ENCODE data around the gene PTPN11. TPM values are rescaled to one million over a fixed set of nuclear protein-coding genes. Genes with fewer than 3 reads are reported as not detected.

PTPN11 gene
- total RNA-seq, 4 donors from 2014 or later: 61.6 to 88.0 (median 75.2) TPM

DNA sequence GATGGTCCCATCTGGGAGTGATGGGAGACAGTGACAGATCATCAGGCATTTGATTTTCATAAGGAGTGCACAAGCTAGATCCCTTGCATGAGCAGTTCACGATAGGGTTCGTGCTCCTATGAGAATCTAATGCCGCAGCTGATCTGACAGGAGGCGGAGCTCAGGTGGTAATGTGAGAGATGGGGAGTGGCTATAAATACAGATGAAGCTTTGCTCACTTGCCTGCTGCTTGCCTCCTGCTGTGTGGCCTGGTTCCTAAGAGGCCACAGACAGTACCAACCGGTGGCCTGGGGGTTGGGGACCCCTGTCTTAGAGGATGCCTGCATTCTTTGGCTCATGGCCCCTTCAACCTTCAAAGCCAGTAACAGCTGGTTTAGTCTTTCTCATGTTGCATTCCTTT lies 130.3 kb downstream of the PTPN11 start:
- WGBS, 2 donors: 71 to 80% methylated on average over 5 of the region's 5 CpGs
- TF ChIP-seq, protein P1, sequence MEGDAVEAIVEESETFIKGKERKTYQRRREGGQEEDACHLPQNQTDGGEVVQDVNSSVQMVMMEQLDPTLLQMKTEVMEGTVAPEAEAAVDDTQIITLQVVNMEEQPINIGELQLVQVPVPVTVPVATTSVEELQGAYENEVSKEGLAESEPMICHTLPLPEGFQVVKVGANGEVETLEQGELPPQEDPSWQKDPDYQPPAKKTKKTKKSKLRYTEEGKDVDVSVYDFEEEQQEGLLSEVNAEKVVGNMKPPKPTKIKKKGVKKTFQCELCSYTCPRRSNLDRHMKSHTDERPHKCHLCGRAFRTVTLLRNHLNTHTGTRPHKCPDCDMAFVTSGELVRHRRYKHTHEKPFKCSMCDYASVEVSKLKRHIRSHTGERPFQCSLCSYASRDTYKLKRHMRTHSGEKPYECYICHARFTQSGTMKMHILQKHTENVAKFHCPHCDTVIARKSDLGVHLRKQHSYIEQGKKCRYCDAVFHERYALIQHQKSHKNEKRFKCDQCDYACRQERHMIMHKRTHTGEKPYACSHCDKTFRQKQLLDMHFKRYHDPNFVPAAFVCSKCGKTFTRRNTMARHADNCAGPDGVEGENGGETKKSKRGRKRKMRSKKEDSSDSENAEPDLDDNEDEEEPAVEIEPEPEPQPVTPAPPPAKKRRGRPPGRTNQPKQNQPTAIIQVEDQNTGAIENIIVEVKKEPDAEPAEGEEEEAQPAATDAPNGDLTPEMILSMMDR (IDR thresholded peaks at IDR 0.05): no peak
- no peak for TF ChIP-seq POLR2A (IDR thresholded peaks at IDR 0.05)
- intact Hi-C loops (cut with DNase I; ENCODE audit: low total_unique reads): no loop called here
- no peak overlapping the region for H3K4me3 ChIP-seq (ENCODE audit: low read depth, poor library complexity, severe bottlenecking)
- DNase-seq (ENCODE audit: low spot score in 2 of 2): no peak

DNA sequence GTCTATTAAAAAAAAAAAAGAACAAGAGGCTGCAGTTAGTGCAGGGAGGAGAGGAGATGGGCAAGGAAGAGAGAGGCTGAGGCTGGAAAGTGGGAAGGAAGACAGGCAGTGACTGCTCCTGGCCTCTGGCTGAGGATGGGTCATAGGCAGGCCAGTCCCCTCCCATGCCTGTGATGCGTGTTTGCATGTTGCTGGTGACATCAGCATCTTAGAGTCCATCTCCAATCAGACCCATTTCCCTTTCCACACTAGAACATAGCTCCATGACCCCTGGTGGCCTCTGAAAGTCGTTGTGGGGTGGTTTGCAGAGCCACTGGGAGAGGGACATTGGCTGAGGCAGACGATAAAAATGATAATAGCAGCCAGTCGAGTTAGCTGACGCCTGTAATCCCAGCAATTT lies 132.9 kb downstream of the PTPN11 start:
- TF ChIP-seq POLR2A (IDR thresholded peaks at IDR 0.05): no peak
- TF ChIP-seq, protein P1 (IDR thresholded peaks at IDR 0.05): no peak
- intact Hi-C loops (cut with DNase I; ENCODE audit: low total_unique reads): no loop called here
- WGBS, 2 donors: 49 to 51% methylated on average over 5 of the region's 5 CpGs
- no peak for DNase-seq (ENCODE audit: low spot score in 2 of 2)
- H3K4me3 ChIP-seq (ENCODE audit: low read depth, poor library complexity, severe bottlenecking): no peak overlapping the region

DNA sequence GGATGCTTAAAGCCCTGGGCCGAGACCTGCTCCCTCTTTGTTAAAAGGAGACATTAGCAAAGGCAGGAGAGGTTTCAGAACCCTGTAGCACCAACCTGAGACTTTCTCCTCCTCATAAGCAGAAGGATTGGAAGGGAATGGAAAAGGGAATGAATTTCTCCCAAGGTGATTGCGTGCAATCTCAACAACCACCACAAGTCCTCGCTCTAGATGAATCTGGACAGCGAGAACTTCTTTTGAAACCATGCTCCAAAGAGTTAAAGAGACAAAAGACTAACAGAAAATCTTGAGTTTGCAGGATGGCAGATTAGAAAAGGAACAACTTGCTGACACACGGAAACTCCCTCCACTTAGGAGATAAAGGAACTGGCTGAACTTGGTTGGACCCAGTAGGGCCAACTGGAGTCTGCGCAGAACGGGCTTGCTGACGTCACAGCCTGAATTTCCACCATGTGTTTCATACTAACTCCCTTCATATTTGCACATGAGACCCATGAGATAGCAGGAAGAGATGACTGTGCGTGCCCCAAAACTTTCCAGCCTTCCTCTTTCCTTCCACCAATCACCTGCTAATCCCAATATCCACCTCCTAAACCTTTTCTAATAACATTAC lies 137.0 kb downstream of the PTPN11 start:
- intact Hi-C loops (cut with DNase I; ENCODE audit: low total_unique reads): no loop called here
- 80 to 84% methylated on average over 9 of the region's 9 CpGs for whole genome bisulfite sequencing, 2 donors
- no peak overlapping the region for H3K4me3 ChIP-seq (ENCODE audit: low read depth, poor library complexity, severe bottlenecking)
- DNase-seq (ENCODE audit: low spot score in 2 of 2): no peak
- TF ChIP-seq, protein P1 (IDR thresholded peaks at IDR 0.05): no peak
- TF ChIP-seq POLR2A (IDR thresholded peaks at IDR 0.05): no peak

DNA sequence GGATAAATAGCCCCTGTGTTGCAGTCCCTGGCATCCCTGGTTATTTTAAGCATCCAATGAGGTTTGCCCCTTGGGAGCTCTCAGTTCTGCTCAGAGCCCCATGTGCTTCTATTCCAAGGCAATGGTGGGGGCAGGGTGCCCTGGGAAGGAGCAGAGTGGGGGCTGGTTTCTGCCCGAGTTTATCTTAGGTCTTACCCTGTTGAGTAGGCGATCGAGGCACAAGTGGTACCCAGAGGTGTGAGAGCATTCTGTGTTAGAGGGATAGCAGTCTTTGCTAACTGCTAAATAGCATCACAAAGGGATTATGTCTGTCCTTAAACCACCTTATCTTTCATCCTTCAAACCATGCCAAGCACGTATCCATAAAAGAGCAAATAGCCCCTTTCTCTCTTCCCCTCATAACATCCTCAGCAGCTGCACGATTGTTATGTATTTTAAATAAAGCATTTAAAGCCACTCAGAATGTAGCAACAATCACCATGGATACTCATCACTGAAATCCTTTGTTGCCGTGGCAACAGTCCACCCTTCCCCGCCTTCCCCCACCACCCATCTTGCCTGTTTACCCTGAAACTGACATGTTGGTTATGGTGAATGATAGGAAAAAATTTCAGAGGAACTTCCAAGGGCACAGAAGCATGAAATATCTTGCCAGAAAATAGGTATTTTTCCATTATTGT lies 139.3 kb downstream of the PTPN11 start:
- DNase-seq (ENCODE audit: low spot score in 2 of 2): no peak
- 59 to 63% methylated on average over 7 of the region's 7 CpGs for WGBS, 2 donors
- no peak for TF ChIP-seq POLR2A (IDR thresholded peaks at IDR 0.05)
- TF ChIP-seq, protein P1 (IDR thresholded peaks at IDR 0.05): no peak
- H3K4me3 ChIP-seq (ENCODE audit: low read depth, poor library complexity, severe bottlenecking): no peak overlapping the region
- intact Hi-C loops (cut with DNase I; ENCODE audit: low total_unique reads): no loop called here

Other genes with a start within 250 kb of the PTPN11 start
- 10 to 100 TPM; 33.2 to 70.6 (median 35.5) TPM for gene HECTD4, start 36.5 kb upstream of the PTPN11 start, total RNA-seq
- gene RPL6, start 9.3 kb upstream of the PTPN11 start, total RNA-seq: 1,000 to 10,000 TPM; 1,306 to 1,912 (median 1,660) TPM

All from lower leg skin (tissue), 4 donors.